ENCODE results near the gene ANK3.

The ANK3 gene

DNA sequence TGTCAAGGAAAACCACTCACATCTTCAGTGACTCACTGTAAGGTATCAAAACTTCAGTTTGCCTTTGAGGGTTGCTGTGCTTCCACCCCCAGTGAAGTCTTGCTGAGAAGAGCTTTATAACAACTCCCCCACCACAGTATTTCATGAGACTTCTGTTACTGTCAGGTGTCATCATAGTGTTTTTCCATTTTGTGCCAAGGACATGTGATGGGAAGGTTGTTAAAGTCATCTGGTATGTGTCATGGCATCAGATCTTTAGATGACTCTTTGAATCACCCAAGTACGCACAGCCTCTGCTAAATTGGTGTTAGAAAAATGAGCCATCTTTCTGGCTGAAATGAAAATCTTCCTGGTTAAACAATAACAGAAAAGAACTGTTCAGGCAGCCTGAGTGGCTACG, 368.3 kb downstream of the ANK3 start:
- DNase-seq, result no peak

- no peak for DNase-seq
Observed at GRCh38 chr10:60016794-60017193, 372.9 kb downstream of the ANK3 start.

- DNase-seq, result no peak
Observed at GRCh38 chr10:60009710-60010383, 379.8 kb downstream of the ANK3 start.

DNA sequence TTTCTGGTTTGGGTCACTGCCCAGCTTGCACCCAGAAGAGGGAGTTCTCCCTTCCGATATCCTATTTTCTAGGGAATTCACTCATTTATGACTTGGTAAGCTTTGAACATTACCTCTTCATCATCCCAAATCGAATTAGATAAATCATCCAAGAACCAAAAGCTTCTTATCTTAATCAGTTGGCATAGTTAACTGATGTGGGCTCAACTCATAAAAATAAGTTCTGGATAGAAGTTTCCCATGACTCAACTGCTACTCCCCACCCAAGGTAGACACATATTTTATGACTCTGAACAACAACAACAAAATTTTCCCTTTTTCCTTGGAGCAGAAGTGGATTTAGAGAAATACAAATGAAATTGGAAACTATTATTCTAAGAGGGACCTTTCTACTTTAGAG, 380.4 kb downstream of the ANK3 start:
- DNase-seq, result no peak

DNA sequence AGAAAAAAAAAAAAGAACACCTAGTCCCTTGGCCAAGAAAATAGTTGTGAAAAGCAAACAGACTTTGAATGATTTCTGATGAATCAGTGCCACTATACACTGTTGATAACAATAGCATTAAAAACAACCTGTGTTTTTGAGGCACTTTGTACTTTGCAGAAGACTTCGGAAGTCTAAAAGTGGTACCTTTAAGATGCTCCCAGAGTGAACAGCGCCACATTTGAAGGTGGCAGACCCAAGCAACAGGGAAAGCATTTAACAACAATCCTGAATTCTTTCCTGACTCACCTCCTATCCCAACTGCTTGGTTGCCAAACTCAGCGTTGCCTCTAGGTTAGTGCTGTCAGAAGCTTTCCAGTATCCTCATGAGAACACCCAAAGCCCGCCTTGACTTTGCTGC, 380.9 kb downstream of the ANK3 start:
- no peak for DNase-seq

GRCh38 chr10:60006062-60006461, 383.6 kb downstream of the ANK3 start:
- no peak for DNase-seq

GRCh38 chr10:60003651-60004523, 385.8 kb downstream of the ANK3 start:
- DNase-seq, result no peak

DNA sequence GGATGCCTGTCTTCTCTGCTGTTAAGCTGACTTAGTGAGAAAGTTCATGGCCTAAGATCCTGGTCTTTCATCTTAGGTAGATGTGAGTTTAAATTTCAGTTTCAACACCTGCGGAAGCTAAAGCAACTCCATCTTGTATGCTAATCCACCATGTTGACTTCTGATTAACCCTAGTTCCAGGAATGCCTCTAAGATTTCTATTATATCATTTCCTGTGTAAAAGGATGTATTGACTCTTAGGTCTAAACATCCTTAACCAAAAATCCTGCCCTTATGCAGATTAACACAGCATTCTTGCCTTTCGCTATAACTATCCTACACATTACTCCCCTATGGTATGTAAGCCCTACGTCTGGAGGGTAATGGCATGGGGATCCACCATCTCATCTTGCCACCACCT, 388.9 kb downstream of the ANK3 start:
- DNase-seq, result no peak

DNA sequence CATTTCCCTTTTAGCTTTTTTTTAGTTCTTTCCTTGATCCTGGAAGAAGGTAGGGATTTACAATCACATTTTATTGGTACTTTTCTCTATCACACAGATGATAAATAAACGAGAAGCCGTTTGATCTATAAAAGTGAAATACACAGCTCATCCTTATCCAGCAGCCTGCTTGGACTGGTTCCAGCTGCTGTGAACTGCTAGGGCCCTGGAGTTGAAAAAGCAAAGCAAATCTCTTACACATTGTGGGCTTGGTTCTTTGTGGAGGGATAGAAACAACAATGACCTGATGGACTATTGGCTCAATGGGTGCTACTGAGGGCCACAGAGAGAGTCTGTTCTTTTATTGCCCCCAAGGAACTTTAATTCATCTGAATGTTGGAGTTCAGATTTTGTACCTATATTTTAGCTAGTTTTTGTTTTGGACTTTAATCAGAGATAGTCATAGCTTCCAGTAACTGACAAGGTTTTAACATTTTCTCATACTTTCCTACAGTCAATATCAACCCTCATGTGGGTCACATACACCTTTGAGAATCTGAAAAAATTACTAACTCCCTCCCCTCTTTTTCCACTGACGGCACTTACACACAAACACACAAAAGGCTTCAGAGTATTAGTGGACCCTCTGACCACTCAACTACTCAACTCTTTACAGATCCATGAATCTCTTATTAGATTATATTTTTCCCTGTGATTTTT, 391.7 kb downstream of the ANK3 start:
- DNase-seq, result no peak

- no peak for DNase-seq
Observed at GRCh38 chr10:59995862-59996261, 393.8 kb downstream of the ANK3 start.

DNA sequence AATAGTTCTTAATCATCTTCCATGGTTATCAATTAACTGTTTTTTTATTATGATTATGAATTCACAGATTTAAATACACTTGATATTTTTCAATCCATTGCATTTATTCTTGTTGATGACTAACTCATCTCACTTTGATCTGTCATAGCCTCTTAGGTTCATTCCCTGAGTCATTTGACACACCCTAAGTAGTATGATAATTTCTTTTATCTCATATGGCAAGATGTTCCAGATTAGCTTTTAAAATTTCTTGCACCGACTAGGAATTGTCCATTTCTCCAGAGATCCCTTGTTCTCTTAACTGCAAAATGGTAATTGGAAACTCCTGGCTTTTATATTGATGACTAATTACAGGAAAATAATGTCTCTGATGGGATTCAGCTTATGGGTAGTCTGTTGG, 395.7 kb downstream of the ANK3 start:
- no peak for DNase-seq

DNA sequence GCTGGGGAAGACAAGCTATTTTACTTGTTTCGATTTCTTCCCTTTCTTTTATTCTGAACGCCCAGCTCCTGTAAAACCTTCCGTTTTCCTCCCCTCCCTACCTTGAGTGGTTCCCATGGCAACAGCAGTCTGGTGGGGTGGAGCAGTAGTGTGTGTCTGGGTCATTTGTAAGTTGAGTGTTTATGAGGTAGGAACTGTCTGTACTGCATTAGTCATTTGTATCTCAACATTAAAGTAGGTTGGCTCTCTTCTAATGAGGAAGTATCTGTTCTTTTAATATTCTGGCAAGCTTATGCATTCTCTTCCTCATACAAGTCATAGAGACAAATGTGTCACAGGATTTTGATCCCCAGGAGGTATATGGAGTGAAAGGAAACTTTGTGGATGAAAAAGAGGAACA, 398.0 kb downstream of the ANK3 start:
- peak; percentile 20 to 27 for DNase-seq

DNA sequence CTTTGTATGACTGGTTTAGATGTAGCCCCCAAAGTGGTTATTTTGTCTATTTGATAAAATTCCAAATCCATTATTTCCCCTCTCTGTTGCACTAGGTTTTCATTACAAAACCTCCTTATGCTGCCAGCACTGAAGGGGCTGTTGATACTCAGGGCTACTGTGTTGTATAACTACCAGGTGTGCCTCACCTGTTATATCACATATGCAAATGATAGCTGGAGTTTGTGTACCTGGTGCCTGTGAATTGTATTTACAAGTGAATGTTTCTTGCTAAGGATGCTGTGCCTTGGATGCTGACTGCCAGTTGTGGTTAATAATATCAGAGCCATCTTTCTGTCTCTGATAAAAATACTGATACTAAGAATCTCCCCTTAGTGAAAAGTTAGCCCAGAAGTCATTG, 398.6 kb downstream of the ANK3 start:
- no peak for DNase-seq

DNA sequence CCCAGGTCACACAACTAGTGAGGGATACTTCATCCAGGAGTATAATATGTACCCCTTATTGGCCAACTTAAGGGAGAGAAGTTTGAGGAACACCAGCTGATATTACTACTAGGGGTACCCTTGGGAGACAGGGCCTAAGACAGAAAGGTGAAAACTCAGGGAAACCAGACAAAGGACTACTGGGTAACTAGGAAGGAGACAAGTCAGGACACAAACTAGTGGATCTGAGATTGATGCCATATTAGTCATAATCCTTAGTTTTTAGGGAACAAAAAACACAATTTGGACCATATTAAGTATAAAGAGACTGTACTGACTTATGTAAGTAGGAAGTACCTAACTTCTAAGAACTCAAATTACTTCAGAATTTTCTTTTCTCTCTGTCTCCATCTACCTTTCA, 404.0 kb downstream of the ANK3 start:
- DNase-seq, result no peak

DNA sequence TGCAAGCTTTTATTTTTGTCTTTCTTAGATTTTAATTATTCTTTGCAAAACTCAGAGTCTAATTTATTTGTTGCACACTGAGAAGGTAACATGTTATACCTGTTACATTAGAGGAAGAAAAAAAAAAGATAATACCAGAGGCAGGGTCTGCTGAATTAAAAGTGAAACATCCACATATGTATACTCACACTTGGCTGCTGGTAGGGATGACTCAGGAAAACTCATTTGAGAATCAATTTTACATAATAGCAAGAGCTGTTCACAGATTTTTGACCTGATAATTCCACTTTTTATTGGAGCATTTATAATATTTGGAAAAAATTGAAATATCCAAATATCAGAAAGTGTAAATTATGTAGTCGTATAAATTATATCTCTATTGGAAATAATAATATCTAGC, 405.3 kb downstream of the ANK3 start:
- DNase-seq, result no peak

GRCh38 chr10:59980356-59980755, 409.3 kb downstream of the ANK3 start:
- no peak for DNase-seq

DNA sequence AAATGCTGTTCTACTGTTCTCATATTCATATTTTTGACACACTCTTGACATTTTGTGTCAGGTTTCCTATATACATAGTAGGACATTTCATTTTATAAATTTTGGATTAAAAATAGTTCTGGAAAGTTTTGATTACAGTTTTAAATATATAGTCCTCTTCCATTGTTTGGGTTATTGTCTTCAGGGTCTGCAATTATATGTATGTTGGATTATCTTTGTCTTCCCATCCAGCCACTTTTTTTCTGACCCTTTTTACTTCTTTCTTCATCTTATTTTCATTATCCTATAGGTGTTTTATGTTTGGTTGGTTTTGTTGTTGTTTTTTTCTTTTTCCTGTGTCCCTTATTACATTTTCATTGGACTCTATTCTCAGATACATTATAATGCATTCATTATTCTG, 412.2 kb downstream of the ANK3 start:
- DNase-seq, result no peak

DNA sequence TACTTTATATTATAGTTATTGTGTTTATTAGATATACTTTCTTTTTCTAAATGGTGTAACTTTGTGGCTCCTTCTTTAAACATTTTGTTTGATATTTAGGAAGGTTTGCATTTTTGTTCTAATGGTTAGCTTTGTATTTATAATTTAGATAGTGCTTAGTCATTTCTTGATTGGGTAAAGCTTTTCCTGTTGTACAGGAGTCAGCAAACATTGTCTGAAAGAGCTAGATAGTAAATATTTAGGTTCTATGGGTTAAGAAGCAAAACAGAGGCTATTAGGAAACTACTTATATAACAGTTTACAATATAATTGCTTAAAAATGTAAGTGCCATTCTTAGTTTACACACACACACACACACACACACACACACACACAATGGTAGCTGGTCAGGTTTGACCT, 412.8 kb downstream of the ANK3 start:
- DNase-seq, result no peak

All from AML-193 (cell line).